ENCODE results near the gene SLC30A1. TPM values are rescaled to one million over a fixed set of nuclear protein-coding genes. Genes with fewer than 3 reads are reported as not detected.

SLC30A1 gene
- polyA plus RNA-seq, 3 donors = 11.9 to 15.4 (median 13.2) TPM

- DNase-seq = no peak
- 67% methylated on average over 3 of the region's 5 CpGs for WGBS (ENCODE audit: insufficient coverage)
- no peak for TF ChIP-seq CTCF (IDR thresholded peaks at IDR 0.05)
Observed at GRCh38 chr1:211591980-211592493, 13.1 kb upstream of the SLC30A1 start.

GRCh38 chr1:211589782-211590721, 11.1 kb upstream of the SLC30A1 start:
- no peaks in the 10 kb centered on the region for H3K79me2 ChIP-seq (ENCODE audit: insufficient read depth, low read length)
- peaks cover 0 to 4% of the 10 kb centered on the region in 2 donors for H3K36me3 Mint-ChIP-seq
- peaks cover 0 to 2% (median 0%) of the 10 kb centered on the region in 3 donors for H3K27me3 Mint-ChIP-seq (ENCODE audit: low read depth in 3 of 3)
- no peak for TF ChIP-seq CTCF (IDR thresholded peaks at IDR 0.05)
- DNase-seq = peak; percentile 89 to 94 (median 91)
- peak overlapping the region in 1 of 2 donors; percentile 80 for H3K4me3 Mint-ChIP-seq
- H3K36me3 ChIP-seq (replicated peaks in 1 of 2; ENCODE audit: control insufficient read depth in 1 of 2, insufficient read depth in 2 of 2, low read length in 2 of 2) = no peaks in the 10 kb centered on the region
- peaks cover 0 to 2% (median 0%) of the 10 kb centered on the region in 7 donors for H3K9me3 Mint-ChIP-seq
- WGBS (ENCODE audit: insufficient coverage) = no CpG with 5 or more reads among the region's 6 CpGs
- H3K4me1 ChIP-seq (ENCODE audit: control insufficient read depth in 1 of 2, insufficient read depth in 2 of 2, low read length in 2 of 2) = peaks cover 46 to 54% of the 10 kb centered on the region in 2 donors
- H4K20me1 ChIP-seq (ENCODE audit: insufficient read depth, low read length) = no peaks in the 10 kb centered on the region
- intact Hi-C loops (cut with micrococcal nuclease) = loop anchor here in 1 of 2 donors (2.0 kb wide), 1 partner anchor 17 kb away; no protein-coding TSS in a partner anchor
- H3K4me3 ChIP-seq (replicated peaks in 1 of 3; ENCODE audit: low read depth in 2 of 3, low read length in 3 of 3) = peak overlapping the region in 1 of 3 experiments; percentile 42
- H3K27me3 ChIP-seq (ENCODE audit: control insufficient read depth in 2 of 2, insufficient read depth in 2 of 2, low read length in 2 of 2) = no peaks in the 10 kb centered on the region
- peaks cover 55% of the 10 kb centered on the region for H3K4me1 Mint-ChIP-seq
- no peak overlapping the region for H2AFZ ChIP-seq (ENCODE audit: insufficient read depth, low read depth, low read length, poor library complexity, severe bottlenecking)
- no peak overlapping the region for H3K9ac ChIP-seq (ENCODE audit: insufficient read depth, low read length, poor library complexity, severe bottlenecking)
- H3K27ac ChIP-seq (ENCODE audit: low read depth in 1 of 2, low read length in 2 of 2) = peak overlapping the region; percentile 46 to 71
- peak overlapping the region; percentile 78 to 95 (median 94) for H3K27ac Mint-ChIP-seq
- H3K9me3 ChIP-seq (replicated peaks in 1 of 2; ENCODE audit: control insufficient read depth in 1 of 2, insufficient read depth in 1 of 2, low read length in 2 of 2) = no peaks in the 10 kb centered on the region
- peak overlapping the region; percentile 50 for H3K4me2 ChIP-seq (replicated peaks; ENCODE audit: extremely low read depth, low read length, poor library complexity, severe bottlenecking)

More at GRCh38 chr1:211591980-211592493, 13.1 kb upstream of the SLC30A1 start:
- intact Hi-C loops (cut with micrococcal nuclease) = loop anchor here in 1 of 2 donors (2.0 kb wide), 1 partner anchor 15 kb away; no protein-coding TSS in a partner anchor
- Histone ChIP-seq H3K36me3 (replicated peaks in 1 of 2; ENCODE audit: control insufficient read depth in 1 of 2, insufficient read depth in 2 of 2, low read length in 2 of 2) (no peaks in the 10 kb centered on the region), H2AFZ (ENCODE audit: insufficient read depth, low read depth, low read length, poor library complexity, severe bottlenecking) (no peak overlapping the region), H3K27ac (ENCODE audit: low read depth in 1 of 2, low read length in 2 of 2) (no peak overlapping the region), H3K27me3 (ENCODE audit: control insufficient read depth in 2 of 2, insufficient read depth in 2 of 2, low read length in 2 of 2) (no peaks in the 10 kb centered on the region), H4K20me1 (ENCODE audit: insufficient read depth, low read length) (no peaks in the 10 kb centered on the region), H3K79me2 (ENCODE audit: insufficient read depth, low read length) (no peaks in the 10 kb centered on the region), H3K9ac (ENCODE audit: insufficient read depth, low read length, poor library complexity, severe bottlenecking) (no peak overlapping the region), H3K9me3 (replicated peaks in 1 of 2; ENCODE audit: control insufficient read depth in 1 of 2, insufficient read depth in 1 of 2, low read length in 2 of 2) (no peaks in the 10 kb centered on the region), H3K4me1 (ENCODE audit: control insufficient read depth in 1 of 2, insufficient read depth in 2 of 2, low read length in 2 of 2) (peaks cover 57 to 65% of the 10 kb centered on the region in 2 donors), H3K4me3 (replicated peaks in 1 of 3; ENCODE audit: low read depth in 2 of 3, low read length in 3 of 3) (no peak overlapping the region), H3K4me2 (replicated peaks; ENCODE audit: extremely low read depth, low read length, poor library complexity, severe bottlenecking) (no peak overlapping the region)
- H3K27me3 Mint-ChIP-seq (ENCODE audit: low read depth in 3 of 3) = peaks cover 0 to 2% (median 0%) of the 10 kb centered on the region in 3 donors
- H3K4me1 Mint-ChIP-seq = peaks cover 64% of the 10 kb centered on the region
- H3K4me3 Mint-ChIP-seq = no peak overlapping the region
- peaks cover 0 to 2% (median 0%) of the 10 kb centered on the region in 7 donors for H3K9me3 Mint-ChIP-seq
- H3K36me3 Mint-ChIP-seq = peaks cover 0 to 6% of the 10 kb centered on the region in 2 donors
- peak overlapping the region in 1 of 7 donors; percentile 1 for H3K27ac Mint-ChIP-seq

All from CD14-positive monocyte (primary cell).